NOMO-1 (cell line): ENCODE measurements around the gene HSD17B11.
"Not testable (repeated sequence)": the region's sequence is repeated elsewhere in the genome, so short reads cannot be mapped to it uniquely, and the experiment has no call there.

Experiments used
- DNase-seq, 2 experiments: peaks; one replicate each; lab custom pipeline; 2025; ENCODE audit not compliant: unreplicated experiment in 2 of 2; lab: John Stamatoyannopoulos, UW

The HSD17B11 gene

GRCh38 chr4:87310691-87311335 lies 80.2 kb downstream of the HSD17B11 start:
- no peak for DNase-seq

GRCh38 chr4:87309625-87310024 lies 81.4 kb downstream of the HSD17B11 start:
- DNase-seq: no peak

DNA sequence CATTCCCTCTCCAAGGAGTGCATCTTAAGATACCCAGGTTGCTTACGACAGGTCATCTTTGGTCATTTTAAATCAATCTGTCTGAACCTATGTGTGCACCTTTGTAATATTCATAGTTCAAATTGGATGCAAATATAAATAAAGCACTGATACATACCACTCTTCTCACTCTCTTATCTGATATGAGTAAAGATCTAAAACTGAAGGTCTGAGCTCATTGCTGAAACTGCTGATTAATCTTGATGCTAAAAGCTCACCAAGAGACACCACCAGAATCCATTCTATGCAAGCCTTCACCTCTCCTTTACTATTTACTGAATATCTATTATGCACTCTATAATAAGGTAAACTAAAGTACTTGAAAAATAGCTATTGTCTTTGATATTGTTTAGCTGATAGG lies 84.9 kb downstream of the HSD17B11 start:
- no peak for DNase-seq

DNA sequence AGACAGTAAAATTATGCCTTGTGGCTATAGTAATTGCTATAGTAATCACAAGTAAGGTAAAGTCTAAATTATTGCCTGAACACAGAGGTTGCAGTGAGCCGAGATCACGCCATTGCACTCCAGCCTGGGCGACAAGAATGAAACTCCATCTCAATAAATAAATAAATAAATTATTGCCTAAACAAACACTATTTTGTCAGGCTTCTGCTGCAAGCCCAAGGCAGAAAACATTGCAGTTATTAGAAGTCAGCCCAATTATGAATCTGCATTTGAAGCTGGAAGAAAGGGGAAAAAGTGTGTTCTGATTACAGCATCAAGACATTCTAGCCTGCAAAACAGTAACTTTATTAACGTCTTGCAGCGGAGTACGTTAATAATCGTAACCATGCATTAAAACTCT lies 85.4 kb downstream of the HSD17B11 start:
- DNase-seq: no peak

DNA sequence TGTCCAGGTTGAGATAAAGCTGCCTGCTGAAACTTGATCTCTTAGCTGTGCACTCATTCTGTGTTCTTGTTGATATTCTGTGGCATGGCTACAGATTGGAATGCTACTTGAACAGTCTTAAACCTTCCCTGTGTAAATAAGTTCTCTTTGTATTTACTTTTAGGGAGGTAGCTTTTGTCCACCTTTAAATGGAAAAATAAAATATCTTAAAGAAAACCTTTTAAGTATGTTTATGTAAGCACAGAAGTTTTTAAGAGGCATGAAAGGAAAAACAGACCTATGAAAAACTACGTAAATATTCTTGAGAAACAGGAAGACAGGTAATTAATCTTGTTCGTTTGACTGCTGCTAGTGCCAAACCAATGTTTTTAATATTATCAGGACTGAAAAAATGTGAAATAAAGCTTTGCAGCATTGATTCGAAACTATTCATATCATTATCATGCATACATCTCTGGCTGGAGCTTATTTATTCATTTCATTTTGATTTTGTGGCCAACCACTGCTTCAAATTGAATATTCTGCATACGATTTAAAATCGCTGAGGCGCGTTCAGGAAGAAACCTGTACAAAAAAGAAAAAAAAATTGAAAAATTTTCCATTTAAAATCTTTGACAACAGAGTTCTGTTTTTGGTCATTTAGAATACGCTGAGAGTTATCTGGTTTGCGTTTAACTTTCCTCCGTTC lies 86.1 kb downstream of the HSD17B11 start:
- DNase-seq: no peak

- peak; percentile 15 to 44 for DNase-seq
These were observed 91.1 kb downstream of the HSD17B11 start for GRCh38 chr4:87299898-87300297.

GRCh38 chr4:87298362-87298761 lies 92.6 kb downstream of the HSD17B11 start:
- DNase-seq: no peak

GRCh38 chr4:87294911-87295310 lies 96.1 kb downstream of the HSD17B11 start:
- not testable (repeated sequence) for DNase-seq

DNA sequence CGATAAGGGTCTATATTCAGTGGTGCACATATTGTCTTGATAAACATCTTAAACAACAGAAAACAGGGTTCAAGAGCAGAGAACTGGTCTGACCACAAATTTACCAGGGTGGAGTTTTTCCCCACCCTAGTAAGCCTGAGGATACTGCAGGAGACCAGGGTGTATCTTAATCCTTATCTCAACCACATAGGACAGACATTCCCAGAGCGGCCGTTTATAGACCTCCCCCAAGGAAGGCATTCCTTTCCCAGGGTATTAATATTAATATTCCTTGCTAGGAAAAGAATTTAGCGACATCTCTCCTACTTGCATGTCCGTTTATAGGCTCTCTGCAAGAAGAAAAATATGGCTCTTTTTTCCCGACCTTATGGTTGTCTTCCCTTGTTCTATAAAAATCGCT lies 97.1 kb downstream of the HSD17B11 start:
- not testable (repeated sequence) for DNase-seq

DNA sequence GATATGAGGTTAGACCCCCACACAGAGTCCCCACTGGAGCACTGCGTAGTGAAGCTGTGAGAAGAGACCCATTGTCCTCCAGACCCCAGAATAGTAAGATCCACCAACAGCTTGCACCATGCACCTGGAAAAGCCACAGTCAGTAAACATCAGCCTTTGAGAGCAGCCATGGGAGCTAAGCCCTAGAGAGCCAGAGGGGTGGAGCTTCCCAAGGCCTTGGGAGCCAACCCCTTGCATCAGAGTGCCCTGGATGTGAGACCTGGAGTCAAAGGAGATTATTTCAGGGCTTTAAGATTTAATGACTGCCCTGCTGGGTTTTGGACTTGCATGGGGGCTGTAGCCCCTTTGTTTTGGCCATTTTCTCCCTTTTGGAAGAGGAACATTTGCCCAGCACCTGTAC lies 104.0 kb downstream of the HSD17B11 start:
- DNase-seq: no peak
